DOHH2 (cell line): ENCODE results near the gene SLC19A1.

Experiments
- H3F3A ChIP-seq: fragments of 200-600 bp; sonication (generic), shearing (Covaris generic); 2 replicates; pipeline ENCODE4 v1.6.0; 2016; ENCODE audit warnings: antibody characterized with exemption, mild to moderate bottlenecking; ENCODE audit not compliant: control insufficient read depth, insufficient read depth
- H3K27ac ChIP-seq: fragments of 200-600 bp; sonication (generic); 2 replicates; pipeline ENCODE4 v1.5.1; 2014; ENCODE audit warnings: low read depth, mild to moderate bottlenecking, low read length, moderate library complexity
- H3K27me3 ChIP-seq: fragments of 200-600 bp; sonication (generic); 2 replicates; pipeline ENCODE4 v1.6.1; 2014; ENCODE audit warnings: mild to moderate bottlenecking, low read length, mixed read lengths; ENCODE audit not compliant: control insufficient read depth
- H3K36me3 ChIP-seq: fragments of 200-600 bp; sonication (generic); 2 replicates; pipeline ENCODE4 v1.6.1; 2014; ENCODE audit warnings: mild to moderate bottlenecking, low read length, moderate library complexity, mixed read lengths; ENCODE audit not compliant: control insufficient read depth
- H3K4me1 ChIP-seq: fragments of 200-600 bp; sonication (generic); 2 replicates; pipeline ENCODE4 v1.6.1; 2014; ENCODE audit warnings: mild to moderate bottlenecking, low read length, mixed read lengths; ENCODE audit not compliant: control insufficient read depth
- H3K4me2 ChIP-seq: fragments of 200-600 bp; sonication (generic); 2 replicates; pipeline ENCODE4 v1.6.0; 2014; ENCODE audit warnings: mild to moderate bottlenecking, low read length, moderate library complexity
- H3K4me3 ChIP-seq: fragments of 200-600 bp; sonication (generic); 2 replicates; pipeline ENCODE4 v1.5.1; 2014; ENCODE audit warnings: mild to moderate bottlenecking, low read length, mixed read lengths
- H3K79me2 ChIP-seq: fragments of 200-600 bp; sonication (generic); 2 replicates; pipeline ENCODE4 v1.6.1; 2014; ENCODE audit warnings: mild to moderate bottlenecking, low read length, mixed read lengths; ENCODE audit not compliant: control insufficient read depth
- H3K9me2 ChIP-seq: fragments of 200-600 bp; sonication (generic); replicated peaks from 2 replicates; pipeline ENCODE4 v1.6.1; 2014; ENCODE audit warnings: mild to moderate bottlenecking, low read length, mixed read lengths; ENCODE audit not compliant: control insufficient read depth
- H3K9me3 ChIP-seq: fragments of 200-600 bp; sonication (generic); 2 replicates; pipeline ENCODE4 v1.6.1; 2014; ENCODE audit warnings: antibody characterized with exemption, low read length, mixed read lengths; ENCODE audit not compliant: control insufficient read depth, insufficient read depth
- H4K20me1 ChIP-seq: fragments of 200-600 bp; sonication (generic); 2 replicates; pipeline ENCODE4 v1.6.0; 2014; ENCODE audit warnings: low read depth, mild to moderate bottlenecking, antibody characterized with exemption, low read length, moderate library complexity; ENCODE audit not compliant: control insufficient read depth, insufficient read depth
- EZH2phosphoT487 ChIP-seq: fragments of 200-600 bp; sonication (generic); IDR thresholded peaks from 2 replicates; pipeline ENCODE4 v1.6.1; 2017; ENCODE audit warnings: borderline replicate concordance, mild to moderate bottlenecking, antibody characterized with exemption, low read length, moderate library complexity, mixed read lengths
- TF ChIP-seq, protein P1 (sequence below): fragments of 200-600 bp; sonication (generic); IDR thresholded peaks from one replicate; pipeline ENCODE4 v1.5.1; 2014; ENCODE audit warnings: antibody characterized with exemption, mild to moderate bottlenecking, low read depth, low read length; ENCODE audit not compliant: poor library complexity, severe bottlenecking

Gene SLC19A1

DNA sequence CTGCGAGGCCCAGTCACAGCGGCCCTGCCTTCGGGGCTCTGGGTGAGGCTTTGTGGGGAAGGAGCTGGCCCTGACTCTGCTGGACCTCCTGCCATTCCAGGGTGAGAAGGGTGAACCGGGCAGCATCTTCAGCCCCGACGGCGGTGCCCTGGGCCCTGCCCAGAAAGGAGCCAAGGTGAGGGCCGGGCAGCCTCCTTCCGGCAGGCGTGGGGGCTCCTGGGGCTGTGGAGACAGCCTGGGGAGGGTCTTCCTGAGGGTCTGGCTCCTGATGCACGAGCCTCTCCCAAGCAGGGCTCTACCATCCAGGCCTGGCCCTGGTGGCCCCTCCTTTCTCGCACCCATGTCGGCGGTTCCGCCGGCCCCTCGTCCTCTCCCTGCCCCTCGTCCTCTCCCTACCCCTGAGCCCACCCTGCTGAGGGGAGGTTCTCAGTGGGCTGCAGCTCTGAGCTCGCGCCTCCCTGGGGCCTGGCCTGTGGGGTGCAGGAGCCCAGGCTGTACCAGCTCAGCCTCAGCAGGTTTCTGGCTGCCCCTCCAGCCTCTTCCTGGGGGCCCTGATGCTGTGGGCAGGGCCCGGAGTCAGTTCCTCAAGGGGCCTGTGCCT lies 48.7 kb downstream of the SLC19A1 start:
- Histone ChIP-seq H3K9me3 (no peaks in the 10 kb centered on the region; the same call in 1 of the 2 replicates), H3K4me2 (no peak overlapping the region), H3K36me3 (no peaks in the 10 kb centered on the region), H3K4me3 (no peak overlapping the region), H3F3A (no peaks in the 10 kb centered on the region), H3K27me3 (no peaks in the 10 kb centered on the region), H4K20me1 (no peaks in the 10 kb centered on the region), H3K4me1 (no peaks in the 10 kb centered on the region), H3K79me2 (no peaks in the 10 kb centered on the region), H3K9me2 (no peaks in the 10 kb centered on the region), H3K27ac (no peak overlapping the region)
- TF ChIP-seq, protein P1, sequence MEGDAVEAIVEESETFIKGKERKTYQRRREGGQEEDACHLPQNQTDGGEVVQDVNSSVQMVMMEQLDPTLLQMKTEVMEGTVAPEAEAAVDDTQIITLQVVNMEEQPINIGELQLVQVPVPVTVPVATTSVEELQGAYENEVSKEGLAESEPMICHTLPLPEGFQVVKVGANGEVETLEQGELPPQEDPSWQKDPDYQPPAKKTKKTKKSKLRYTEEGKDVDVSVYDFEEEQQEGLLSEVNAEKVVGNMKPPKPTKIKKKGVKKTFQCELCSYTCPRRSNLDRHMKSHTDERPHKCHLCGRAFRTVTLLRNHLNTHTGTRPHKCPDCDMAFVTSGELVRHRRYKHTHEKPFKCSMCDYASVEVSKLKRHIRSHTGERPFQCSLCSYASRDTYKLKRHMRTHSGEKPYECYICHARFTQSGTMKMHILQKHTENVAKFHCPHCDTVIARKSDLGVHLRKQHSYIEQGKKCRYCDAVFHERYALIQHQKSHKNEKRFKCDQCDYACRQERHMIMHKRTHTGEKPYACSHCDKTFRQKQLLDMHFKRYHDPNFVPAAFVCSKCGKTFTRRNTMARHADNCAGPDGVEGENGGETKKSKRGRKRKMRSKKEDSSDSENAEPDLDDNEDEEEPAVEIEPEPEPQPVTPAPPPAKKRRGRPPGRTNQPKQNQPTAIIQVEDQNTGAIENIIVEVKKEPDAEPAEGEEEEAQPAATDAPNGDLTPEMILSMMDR = no peak
- TF ChIP-seq EZH2phosphoT487 = no peak

DNA sequence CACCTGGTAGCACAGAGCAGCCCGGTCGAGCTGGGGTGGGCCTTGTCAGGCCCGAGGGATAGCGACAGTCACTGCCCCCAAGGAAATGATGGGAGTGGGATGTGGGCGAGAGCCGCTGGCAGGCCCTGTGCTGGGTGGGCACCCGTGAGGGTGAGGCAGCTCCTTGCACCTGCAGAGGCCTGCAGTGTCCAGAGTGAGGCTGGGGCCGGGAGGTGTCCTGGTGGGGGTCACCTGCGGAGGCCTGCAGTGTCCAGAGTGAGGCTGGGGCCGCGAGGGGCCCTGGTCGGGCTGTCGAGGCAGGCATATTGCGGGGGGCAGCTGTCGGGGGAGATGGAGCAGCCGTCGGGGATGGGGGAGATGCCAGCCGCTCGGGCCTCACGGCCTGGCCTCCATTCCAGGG lies 49.5 kb downstream of the SLC19A1 start:
- H4K20me1 ChIP-seq = no peaks in the 10 kb centered on the region
- no peaks in the 10 kb centered on the region for H3K79me2 ChIP-seq
- H3K4me2 ChIP-seq = no peak overlapping the region
- H3K36me3 ChIP-seq = no peaks in the 10 kb centered on the region
- no peaks in the 10 kb centered on the region for H3K4me1 ChIP-seq
- no peaks in the 10 kb centered on the region for H3F3A ChIP-seq
- no peaks in the 10 kb centered on the region for H3K27me3 ChIP-seq
- H3K9me2 ChIP-seq = no peaks in the 10 kb centered on the region
- TF ChIP-seq, protein P1 = no peak
- TF ChIP-seq EZH2phosphoT487 = no peak
- no peak overlapping the region for H3K4me3 ChIP-seq
- H3K27ac ChIP-seq = no peak overlapping the region
- no peaks in the 10 kb centered on the region for H3K9me3 ChIP-seq

DNA sequence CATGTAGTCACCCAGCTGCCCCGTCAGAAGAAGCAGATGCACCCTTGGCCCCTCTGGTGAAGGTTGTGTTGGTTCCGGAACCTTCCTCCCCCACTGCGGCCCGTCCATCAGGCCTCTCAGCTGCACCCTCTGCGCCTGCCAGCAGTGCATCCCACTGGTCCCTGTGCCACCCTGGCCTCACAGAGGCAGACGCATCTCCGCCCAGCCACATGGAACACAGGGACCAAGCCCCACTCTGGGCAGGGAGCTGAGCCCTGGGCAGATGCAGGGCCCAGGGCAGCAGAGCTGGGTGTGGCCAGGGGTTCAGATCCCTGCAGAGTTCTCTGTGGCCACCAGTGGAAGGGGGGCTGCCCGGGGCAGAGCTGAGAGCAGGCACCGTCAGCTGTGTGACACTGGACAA lies 50.6 kb downstream of the SLC19A1 start:
- TF ChIP-seq EZH2phosphoT487 = no peak
- TF ChIP-seq, protein P1 = no peak
- no peaks in the 10 kb centered on the region for H3K36me3 ChIP-seq
- H3K4me3 ChIP-seq = no peak overlapping the region
- no peaks in the 10 kb centered on the region for H3K9me3 ChIP-seq
- H3K4me2 ChIP-seq = no peak overlapping the region
- H3K79me2 ChIP-seq = no peaks in the 10 kb centered on the region
- no peaks in the 10 kb centered on the region for H3K27me3 ChIP-seq
- no peaks in the 10 kb centered on the region for H3K4me1 ChIP-seq
- no peaks in the 10 kb centered on the region for H3F3A ChIP-seq
- H3K27ac ChIP-seq = no peak overlapping the region
- H3K9me2 ChIP-seq = no peaks in the 10 kb centered on the region
- no peaks in the 10 kb centered on the region for H4K20me1 ChIP-seq

DNA sequence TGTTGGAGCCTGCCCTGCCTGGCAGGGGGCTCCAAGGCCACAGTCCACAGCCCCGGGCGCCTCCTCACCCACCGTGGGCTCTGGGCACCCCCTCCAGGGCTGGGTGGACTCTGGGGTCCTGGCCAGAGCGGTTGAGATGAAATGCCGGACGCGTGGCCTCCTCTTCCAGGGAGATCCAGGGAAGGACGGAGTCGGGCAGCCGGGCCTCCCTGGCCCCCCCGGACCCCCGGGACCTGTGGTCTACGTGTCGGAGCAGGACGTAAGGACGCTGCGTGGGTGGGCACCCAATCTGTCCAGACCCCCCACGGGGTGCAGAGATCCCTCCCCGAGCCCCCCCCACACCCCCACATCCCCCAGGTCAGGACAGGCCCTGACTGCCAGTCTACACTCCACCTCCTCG lies 51.2 kb downstream of the SLC19A1 start:
- H3K4me3 ChIP-seq = no peak overlapping the region
- no peaks in the 10 kb centered on the region for H3K27me3 ChIP-seq
- no peaks in the 10 kb centered on the region for H3K9me2 ChIP-seq
- no peak overlapping the region for H3K4me2 ChIP-seq
- no peaks in the 10 kb centered on the region for H3F3A ChIP-seq
- H4K20me1 ChIP-seq = no peaks in the 10 kb centered on the region
- H3K27ac ChIP-seq = no peak overlapping the region
- H3K9me3 ChIP-seq = no peaks in the 10 kb centered on the region
- H3K4me1 ChIP-seq = no peaks in the 10 kb centered on the region
- no peaks in the 10 kb centered on the region for H3K79me2 ChIP-seq
- no peaks in the 10 kb centered on the region for H3K36me3 ChIP-seq
- TF ChIP-seq EZH2phosphoT487 = no peak
- TF ChIP-seq, protein P1 = no peak
